ENCODE results near the gene RILPL2. TPM values are rescaled to one million over a fixed set of nuclear protein-coding genes. Genes with fewer than 3 reads are reported as not detected.

Gene RILPL2
- total RNA-seq: 2.3 and 3.7 TPM in 2 replicates

DNA sequence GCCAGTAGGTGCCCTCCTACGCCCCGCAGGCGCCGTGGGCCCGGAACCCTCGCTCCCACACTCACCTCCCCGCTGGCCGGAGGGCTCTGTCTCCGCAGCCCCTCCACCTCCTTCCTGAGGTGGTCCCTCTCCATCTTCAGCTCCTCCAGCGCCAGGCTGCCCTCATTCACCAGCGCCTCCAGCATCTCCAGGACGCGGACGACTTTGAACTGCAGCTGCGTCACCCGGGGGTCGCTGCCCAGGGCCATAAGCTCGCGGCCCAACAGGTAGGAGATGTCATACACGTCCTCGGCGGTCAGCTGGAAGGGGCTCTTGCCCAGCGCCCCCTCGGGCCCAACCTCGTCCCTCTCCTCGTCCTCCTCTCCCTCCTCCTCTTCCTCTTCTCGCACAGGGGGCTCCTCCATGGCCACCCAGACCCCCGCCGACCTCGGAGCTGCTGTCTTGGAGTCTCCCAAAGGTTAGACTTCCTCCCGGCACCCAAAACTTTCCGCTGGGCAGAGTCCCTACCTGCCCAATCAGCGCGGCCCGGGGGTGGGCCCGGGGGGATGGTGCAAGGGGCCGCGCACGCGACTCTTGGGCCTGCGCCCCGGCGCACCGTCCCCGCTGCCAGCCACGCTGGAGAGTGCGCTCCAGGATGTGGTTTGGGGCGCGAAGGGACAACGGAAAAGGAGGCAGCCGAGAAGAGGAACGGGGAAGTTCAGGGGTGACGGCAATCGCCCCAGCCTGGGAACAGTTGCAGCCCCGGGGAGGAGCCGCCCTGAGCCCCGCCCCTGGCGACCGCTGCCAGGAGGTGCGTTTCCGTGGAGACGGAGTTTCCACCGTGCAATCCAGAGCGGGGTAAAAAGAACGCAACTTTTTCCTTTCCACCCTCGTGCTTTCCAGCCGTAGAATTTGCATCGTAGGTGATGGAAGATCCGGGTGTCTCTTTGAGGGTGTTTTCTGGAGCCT is at the start of gene RILPL2:
Gene RILPL2 (minus strand): TSS at position 668 of the 948 bp plus-strand sequence. CDS start 264 bp downstream, at position 404.

GRCh38 chr12:123457980-123458779 is 21.7 kb upstream of the RILPL2 start, which contains the start of gene SNRNP35:
Gene SNRNP35 (plus strand): TSS chr12:123458139. CDS start chr12:123465541, 7,402 bp downstream.

Other genes with a start within 250 kb of the RILPL2 start
- gene MPHOSPH9, start 203.5 kb downstream of the RILPL2 start, total RNA-seq: 28.4 and 41.2 TPM in 2 replicates
- gene MTRFR, start 203.2 kb downstream of the RILPL2 start, total RNA-seq: 15.3 and 17.3 TPM in 2 replicates
- 104 and 169 TPM in 2 replicates for gene CDK2AP1, start 164.8 kb downstream of the RILPL2 start, total RNA-seq
- 12.4 and 15.7 TPM in 2 replicates for gene SBNO1, start 71.8 kb downstream of the RILPL2 start, total RNA-seq
- gene KMT5A, start 52.6 kb downstream of the RILPL2 start, total RNA-seq: 24.6 and 55.2 TPM in 2 replicates
- 12.2 and 18.1 TPM in 2 replicates for gene SNRNP35, start 21.5 kb upstream of the RILPL2 start, total RNA-seq
- gene RILPL1, start 97.0 kb upstream of the RILPL2 start, total RNA-seq: 7.2 and 17.4 TPM in 2 replicates
- gene TMED2, start 147.9 kb upstream of the RILPL2 start, total RNA-seq: 114 and 161 TPM in 2 replicates
- 9.5 and 19.7 TPM in 2 replicates for gene DDX55, start 165.4 kb upstream of the RILPL2 start, total RNA-seq
- 65.8 and 95.8 TPM in 2 replicates for gene EIF2B1, start 197.0 kb upstream of the RILPL2 start, total RNA-seq
- gene GTF2H3, start 197.1 kb upstream of the RILPL2 start, total RNA-seq: 24.5 and 39.8 TPM in 2 replicates
- gene TCTN2, start 234.4 kb upstream of the RILPL2 start, total RNA-seq: 13.0 and 16.6 TPM in 2 replicates